ENCODE results near the gene PHOX2B. TPM values are rescaled to one million over a fixed set of nuclear protein-coding genes. Genes with fewer than 3 reads are reported as not detected.

The PHOX2B gene
- polyA plus RNA-seq, 6 donors from 2014 or later, result not detected

- no peak for ATAC-seq (ENCODE audit: low read depth in 2 of 2)
- Mint-ChIP-seq H3K9me3 (peaks cover 0 to 18% (median 3%) of the 10 kb centered on the region in 7 donors), H3K4me3 (no peak overlapping the region), H3K36me3 (no peaks in the 10 kb centered on the region), H3K4me1 (no peaks in the 10 kb centered on the region), H3K27me3 (peaks cover 39 to 70% (median 59%) of the 10 kb centered on the region in 3 donors), H3K27ac (no peak overlapping the region)
- no peak for DNase-seq
Observed at GRCh38 chr4:41757521-41758156, 9.1 kb upstream of the PHOX2B start.

GRCh38 chr4:41753942-41754341 lies 5.4 kb upstream of the PHOX2B start:
- no peaks in the 10 kb centered on the region for H3K4me1 Mint-ChIP-seq
- H3K4me3 Mint-ChIP-seq, result no peak overlapping the region
- H3K27ac Mint-ChIP-seq, result no peak overlapping the region
- peaks cover 62 to 87% (median 82%) of the 10 kb centered on the region in 3 donors for H3K27me3 Mint-ChIP-seq
- H3K9me3 Mint-ChIP-seq, result peaks cover 0 to 8% (median 3%) of the 10 kb centered on the region in 7 donors
- peaks cover 0 to 6% of the 10 kb centered on the region in 2 donors for H3K36me3 Mint-ChIP-seq
- ATAC-seq (ENCODE audit: low read depth in 2 of 2), result no peak
- no peak for DNase-seq

DNA sequence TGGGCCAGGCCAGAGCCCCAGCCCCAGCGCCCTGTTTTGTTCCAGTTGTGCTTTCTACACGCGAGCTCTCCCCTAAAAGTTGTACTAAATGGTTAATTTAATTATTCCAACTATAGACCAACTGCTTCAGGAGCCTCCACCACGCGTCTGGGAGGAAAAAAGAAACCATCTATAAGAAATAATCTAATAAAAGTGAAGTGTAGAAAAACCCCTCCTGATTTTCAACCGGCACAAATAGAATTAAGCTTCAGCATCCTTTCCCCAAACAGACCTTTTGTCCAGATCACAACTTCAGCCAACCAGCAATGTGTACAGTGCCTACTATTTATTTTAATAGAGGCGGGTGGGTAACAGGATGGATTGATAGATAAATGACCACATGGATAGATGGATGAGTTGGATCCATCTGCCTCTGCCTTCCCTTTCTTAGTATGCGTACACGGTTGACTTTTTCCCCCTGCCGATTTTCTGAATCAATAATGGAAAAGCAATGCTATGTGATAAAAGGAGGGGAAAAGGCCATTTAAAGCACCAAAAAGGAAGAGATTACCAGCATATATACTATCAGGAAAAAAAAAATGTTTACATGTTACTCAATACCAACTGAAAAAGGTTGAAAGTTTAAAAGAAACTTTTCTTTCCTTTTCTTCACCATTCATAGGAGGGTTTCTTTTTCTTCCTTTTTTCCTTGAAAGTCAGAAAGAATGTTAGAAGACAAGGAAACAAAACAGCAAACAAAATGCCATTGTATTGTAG lies 3.7 kb upstream of the PHOX2B start:
- peaks cover 0 to 10% of the 10 kb centered on the region in 2 donors for H3K36me3 Mint-ChIP-seq
- peaks cover 0 to under 1% (median 0%) of the 10 kb centered on the region in 3 donors for H3K4me1 Mint-ChIP-seq
- ATAC-seq (ENCODE audit: low read depth in 2 of 2) (no peak), DNase-seq (no peak)
- peaks cover 64 to 90% (median 89%) of the 10 kb centered on the region in 3 donors for H3K27me3 Mint-ChIP-seq
- H3K9me3 Mint-ChIP-seq, result peaks cover 0 to 7% (median 4%) of the 10 kb centered on the region in 7 donors
- no peak overlapping the region for H3K4me3 Mint-ChIP-seq
- no peak overlapping the region for H3K27ac Mint-ChIP-seq

GRCh38 chr4:41751449-41752061 lies 3.0 kb upstream of the PHOX2B start:
- Mint-ChIP-seq H3K4me3 (peak overlapping the region in 1 of 8 donors; percentile 45), H3K4me1 (peaks cover 0 to 1% (median 0%) of the 10 kb centered on the region in 3 donors), H3K9me3 (peaks cover 0 to 7% (median 4%) of the 10 kb centered on the region in 7 donors), H3K27ac (no peak overlapping the region), H3K36me3 (peaks cover 0 to 13% of the 10 kb centered on the region in 2 donors), H3K27me3 (peaks cover 68 to 96% (median 95%) of the 10 kb centered on the region in 3 donors)
- no peak for ATAC-seq (ENCODE audit: low read depth in 2 of 2)
- no peak for DNase-seq

DNA sequence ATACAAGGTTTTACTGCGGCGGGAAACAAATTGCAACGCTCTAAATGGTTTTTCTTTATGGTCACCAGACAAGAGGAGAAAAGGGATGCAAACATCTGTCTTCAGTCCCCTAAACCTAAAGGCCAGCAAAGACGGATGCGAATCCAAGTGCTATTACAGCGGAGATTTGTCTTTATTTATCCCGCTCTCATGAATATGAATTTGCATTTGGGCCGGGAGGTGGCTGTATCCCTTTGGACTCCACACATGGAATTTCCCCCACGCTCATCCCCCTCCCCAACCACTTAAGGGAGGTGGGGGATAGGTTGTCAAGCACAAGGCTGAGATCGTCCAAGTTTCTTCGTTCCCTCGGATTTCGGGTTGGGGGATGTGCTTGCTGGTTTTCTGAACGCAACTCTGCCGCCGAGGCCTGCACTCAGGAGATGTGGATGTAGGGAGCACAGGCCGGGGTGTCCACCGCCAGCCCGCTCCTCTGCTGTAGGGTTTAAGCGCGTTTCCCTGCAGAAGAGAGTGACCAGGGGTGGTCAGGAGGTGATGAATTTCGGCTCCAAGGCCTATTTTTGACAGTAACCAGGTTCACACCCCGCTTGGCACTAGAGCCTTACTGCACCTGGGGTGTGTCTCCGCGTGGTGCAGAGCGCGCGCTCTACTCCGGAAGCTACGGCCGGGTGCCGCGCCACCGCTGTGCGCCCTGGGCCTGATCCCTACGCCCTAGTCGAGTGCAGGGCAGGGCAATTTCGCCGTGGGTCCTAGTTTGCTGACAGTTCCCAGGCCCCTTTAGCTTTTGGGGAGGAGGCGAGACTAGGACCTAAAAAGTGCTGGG lies 2.3 kb upstream of the PHOX2B start:
- Mint-ChIP-seq H3K36me3 (peaks cover 0 to 13% of the 10 kb centered on the region in 2 donors), H3K4me3 (no peak overlapping the region), H3K9me3 (peaks cover 0 to 7% (median 4%) of the 10 kb centered on the region in 7 donors), H3K27me3 (peaks cover 63 to 99% (median 91%) of the 10 kb centered on the region in 3 donors), H3K27ac (no peak overlapping the region), H3K4me1 (peaks cover 0 to 1% (median 0%) of the 10 kb centered on the region in 3 donors)
- DNase-seq (no peak), ATAC-seq (ENCODE audit: low read depth in 2 of 2) (no peak)

- DNase-seq (no peak), ATAC-seq (ENCODE audit: low read depth in 2 of 2) (no peak)
- Mint-ChIP-seq H3K27ac (peak overlapping the region in 1 of 6 donors; percentile 41), H3K9me3 (peaks cover 0 to 7% (median 4%) of the 10 kb centered on the region in 7 donors), H3K27me3 (peaks cover 57 to 97% (median 84%) of the 10 kb centered on the region in 3 donors), H3K4me3 (no peak overlapping the region), H3K36me3 (peaks cover 0 to 13% of the 10 kb centered on the region in 2 donors), H3K4me1 (peaks cover 0 to 1% (median 0%) of the 10 kb centered on the region in 3 donors)
Observed at GRCh38 chr4:41750121-41750625, 1.6 kb upstream of the PHOX2B start.

DNA sequence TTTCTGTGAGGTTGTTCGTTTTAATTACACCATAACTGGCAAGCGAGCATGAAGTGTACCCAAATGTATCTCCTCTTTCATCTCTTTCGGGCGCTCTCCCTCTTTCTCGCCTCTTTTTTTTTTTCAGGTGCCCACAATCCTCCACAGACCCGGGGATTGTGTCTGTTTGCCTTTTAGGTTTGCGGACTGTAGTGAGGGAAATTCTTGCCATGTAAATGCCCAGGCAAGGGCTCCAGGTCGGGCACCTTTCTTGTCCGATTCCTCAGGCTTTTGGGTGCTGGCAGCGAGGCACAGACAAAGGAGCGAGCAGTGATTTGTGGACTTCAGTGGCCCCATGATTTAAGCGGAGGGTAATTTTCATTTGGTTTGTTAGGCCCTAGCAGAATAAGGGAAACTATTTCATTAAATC lies 1.1 kb upstream of the PHOX2B start:
- Mint-ChIP-seq H3K9me3 (peaks cover 0 to 7% (median 4%) of the 10 kb centered on the region in 7 donors), H3K27ac (peak overlapping the region in 1 of 6 donors; percentile 55), H3K4me3 (no peak overlapping the region), H3K36me3 (peaks cover 0 to 13% of the 10 kb centered on the region in 2 donors), H3K27me3 (peaks cover 59 to 97% (median 82%) of the 10 kb centered on the region in 3 donors), H3K4me1 (peaks cover 0 to 4% (median 0%) of the 10 kb centered on the region in 3 donors)
- no peak for ATAC-seq (ENCODE audit: low read depth in 2 of 2)
- no peak for DNase-seq

GRCh38 chr4:41748074-41748570 lies 403 bp downstream of the PHOX2B start:
- no peak overlapping the region for H3K4me3 Mint-ChIP-seq
- peaks cover 0 to 10% (median 5%) of the 10 kb centered on the region in 7 donors for H3K9me3 Mint-ChIP-seq
- no peak for ATAC-seq (ENCODE audit: low read depth in 2 of 2)
- no peak overlapping the region for H3K27ac Mint-ChIP-seq
- DNase-seq, result no peak
- peaks cover 0 to 5% (median 0%) of the 10 kb centered on the region in 3 donors for H3K4me1 Mint-ChIP-seq
- H3K36me3 Mint-ChIP-seq, result peaks cover 0 to 13% of the 10 kb centered on the region in 2 donors
- H3K27me3 Mint-ChIP-seq, result peaks cover 56 to 94% (median 75%) of the 10 kb centered on the region in 3 donors

DNA sequence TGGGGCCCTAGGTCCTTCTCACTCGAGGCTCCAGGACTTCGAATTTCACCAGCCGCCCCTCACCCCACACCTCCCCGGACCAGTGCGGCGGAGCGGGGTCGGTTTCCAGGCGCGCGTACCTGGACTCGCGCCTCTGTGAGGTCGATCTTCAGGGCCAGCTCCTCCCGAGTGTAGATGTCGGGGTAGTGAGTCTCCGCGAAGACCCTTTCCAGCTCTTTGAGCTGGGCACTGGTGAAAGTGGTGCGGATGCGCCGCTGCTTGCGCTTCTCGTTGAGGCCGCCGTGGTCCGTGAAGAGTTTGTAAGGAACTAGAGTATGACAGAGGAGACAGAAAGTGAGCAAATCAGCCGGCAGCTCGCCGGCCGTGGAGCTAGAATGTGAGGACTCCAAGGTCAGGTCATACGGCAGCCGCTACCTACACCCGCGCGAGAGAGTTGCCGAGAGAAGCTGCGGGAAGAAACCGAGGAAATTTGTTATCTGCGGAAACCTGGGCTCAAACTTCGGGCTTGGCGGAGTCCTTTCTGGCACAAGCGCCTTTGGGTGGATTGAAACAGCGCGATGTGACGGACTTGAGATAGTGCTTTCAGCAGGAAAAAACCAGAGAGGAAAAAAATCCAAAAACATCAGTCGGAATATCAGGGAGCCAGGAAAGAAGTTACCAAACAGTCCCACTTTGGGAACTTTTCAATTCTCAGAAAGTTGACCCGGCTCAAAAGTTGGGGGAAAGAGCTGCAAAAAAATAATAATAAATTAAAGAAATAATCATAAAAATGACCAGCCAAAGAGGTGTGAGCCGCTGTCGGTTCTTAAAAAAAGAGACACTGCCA lies 1.1 kb downstream of the PHOX2B start:
- H3K27me3 Mint-ChIP-seq, result peaks cover 50 to 87% (median 69%) of the 10 kb centered on the region in 3 donors
- peaks cover 0 to 10% (median 5%) of the 10 kb centered on the region in 7 donors for H3K9me3 Mint-ChIP-seq
- H3K4me1 Mint-ChIP-seq, result peaks cover 0 to 5% (median 0%) of the 10 kb centered on the region in 3 donors
- DNase-seq (no peak), ATAC-seq (ENCODE audit: low read depth in 2 of 2) (no peak)
- H3K4me3 Mint-ChIP-seq, result peak overlapping the region in 1 of 8 donors; percentile 4
- peaks cover 0 to 13% of the 10 kb centered on the region in 2 donors for H3K36me3 Mint-ChIP-seq
- no peak overlapping the region for H3K27ac Mint-ChIP-seq

DNA sequence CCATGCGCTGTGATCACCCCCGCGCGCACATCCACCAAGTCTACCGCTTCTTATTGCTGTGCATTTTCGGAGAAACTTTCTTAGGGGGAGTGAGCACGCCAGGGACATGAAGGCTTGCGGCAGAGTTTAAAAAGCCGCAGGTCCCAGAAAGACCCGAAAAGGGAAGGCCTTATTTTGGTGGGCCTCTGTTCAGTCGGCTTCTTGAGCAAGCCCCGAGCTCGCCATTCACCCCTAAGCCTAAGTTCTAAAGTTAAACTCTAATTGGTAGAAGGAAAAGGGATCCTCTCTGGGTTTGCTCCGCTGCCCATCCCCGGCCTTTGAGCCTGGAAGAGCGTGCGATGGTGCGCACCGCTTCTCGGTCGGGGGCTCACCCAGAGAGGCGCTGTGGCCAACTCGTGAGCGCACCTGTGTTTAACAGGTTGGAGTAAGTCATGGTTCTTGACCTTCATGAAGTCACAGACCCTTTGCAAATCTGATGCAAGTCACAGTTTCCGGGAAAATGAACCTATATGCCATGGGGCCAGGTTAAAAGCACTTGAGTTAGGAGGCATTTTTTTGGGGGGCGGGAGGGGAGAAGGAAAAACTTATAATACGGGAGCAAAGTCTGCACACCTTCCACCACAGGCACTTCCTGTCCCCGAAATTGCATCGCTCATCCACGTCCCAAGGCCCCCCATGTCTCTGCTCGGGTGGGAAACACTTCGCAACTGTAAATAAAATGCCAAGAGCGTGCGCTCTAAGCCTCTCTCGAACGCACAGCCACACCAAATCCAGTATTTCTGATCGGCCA lies 1.9 kb downstream of the PHOX2B start:
- Mint-ChIP-seq H3K27ac (no peak overlapping the region), H3K27me3 (peaks cover 48 to 85% (median 67%) of the 10 kb centered on the region in 3 donors), H3K4me3 (peak overlapping the region in 1 of 8 donors; percentile 15), H3K36me3 (peaks cover 0 to 7% of the 10 kb centered on the region in 2 donors), H3K4me1 (peaks cover 0 to 5% (median 0%) of the 10 kb centered on the region in 3 donors), H3K9me3 (peaks cover 0 to 10% (median 5%) of the 10 kb centered on the region in 7 donors)
- DNase-seq, result no peak
- no peak for ATAC-seq (ENCODE audit: low read depth in 2 of 2)

GRCh38 chr4:41746025-41746439 lies 2.5 kb downstream of the PHOX2B start:
- peaks cover 0 to 5% (median 0%) of the 10 kb centered on the region in 3 donors for H3K4me1 Mint-ChIP-seq
- H3K4me3 Mint-ChIP-seq, result peak overlapping the region in 2 of 8 donors; percentile 15 to 17

More at GRCh38 chr4:41746025-41746439, 2.5 kb downstream of the PHOX2B start:
- peaks cover 51 to 79% (median 67%) of the 10 kb centered on the region in 3 donors for H3K27me3 Mint-ChIP-seq
- H3K27ac Mint-ChIP-seq, result no peak overlapping the region
- peaks cover 0 to 7% of the 10 kb centered on the region in 2 donors for H3K36me3 Mint-ChIP-seq
- H3K9me3 Mint-ChIP-seq, result peaks cover 0 to 10% (median 5%) of the 10 kb centered on the region in 7 donors
- ATAC-seq (ENCODE audit: low read depth in 2 of 2) (no peak), DNase-seq (no peak)

Measured in naive B cell (primary cell).